Activated CD4-positive, CD25-positive, alpha-beta regulatory T cell (primary cell): ENCODE data around the gene SLC26A6.

Source experiments
- DNase-seq, 4 experiments: peaks; one replicate each; lab custom pipeline; 2025; lab: John Stamatoyannopoulos, UW

SLC26A6 gene

DNA sequence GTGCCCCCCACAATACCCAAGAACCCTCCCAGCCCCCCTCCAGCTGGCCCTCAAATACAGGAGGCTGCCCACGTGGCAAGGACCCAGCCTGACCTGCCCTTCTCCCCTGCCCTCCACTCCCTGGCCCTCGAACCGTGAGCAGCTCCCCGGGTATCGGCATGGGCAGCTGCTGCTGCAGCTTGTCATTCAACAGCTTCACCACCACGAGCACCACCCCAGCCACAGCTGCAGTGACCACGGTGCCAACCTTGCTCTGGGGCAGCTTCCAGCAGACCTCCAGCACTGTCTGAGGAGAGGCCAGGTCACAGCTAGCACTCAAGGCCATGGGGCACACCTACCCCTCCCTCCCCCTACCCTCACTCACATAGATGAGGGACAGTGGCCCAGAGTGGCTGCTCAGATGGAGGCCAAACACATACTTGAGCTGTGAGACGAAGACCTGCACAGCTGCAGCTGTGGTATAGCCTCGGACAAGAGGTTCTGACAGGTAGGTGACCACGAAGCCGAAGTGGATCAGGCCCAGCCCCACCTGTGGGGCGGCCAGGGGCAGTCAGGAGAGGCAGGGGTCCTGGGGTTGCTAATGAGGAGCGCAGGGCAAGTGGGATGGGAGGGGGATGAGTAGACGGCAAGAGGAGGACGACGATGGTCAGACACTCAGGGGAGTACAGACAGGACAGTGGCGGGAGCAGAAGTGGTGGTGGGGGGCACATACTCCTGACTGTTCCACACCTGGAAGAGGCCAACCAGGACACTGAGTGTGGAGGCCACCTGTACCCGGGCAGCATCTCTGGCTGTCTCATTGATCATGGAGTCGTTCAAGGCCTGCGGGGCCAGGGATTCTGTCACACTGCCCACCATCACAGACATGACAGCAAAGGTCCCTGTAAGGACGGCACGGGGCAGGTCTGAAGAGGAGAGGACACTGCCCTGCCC lies 3.5 kb downstream of the SLC26A6 start:
- DNase-seq: no peak

DNA sequence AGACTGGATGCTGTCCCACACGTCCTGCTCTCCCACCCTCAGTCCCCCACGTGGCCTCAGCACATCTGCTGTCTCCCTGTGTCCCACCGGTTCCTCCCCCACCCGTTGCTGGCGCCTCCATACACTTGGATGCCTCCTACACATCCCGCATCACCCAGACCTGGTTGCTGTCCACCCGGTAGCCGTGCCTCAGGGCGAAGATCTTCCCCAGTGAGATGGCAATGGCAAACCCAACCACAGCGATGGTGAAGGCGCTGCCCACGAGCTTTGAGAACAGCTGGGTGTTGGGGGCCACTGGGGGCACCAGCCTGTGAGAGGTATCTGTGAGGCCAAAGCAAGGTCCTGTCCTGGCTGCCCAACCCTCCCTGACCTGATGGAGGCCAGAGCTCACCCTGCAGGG lies 4.4 kb downstream of the SLC26A6 start:
- no peak for DNase-seq

DNA sequence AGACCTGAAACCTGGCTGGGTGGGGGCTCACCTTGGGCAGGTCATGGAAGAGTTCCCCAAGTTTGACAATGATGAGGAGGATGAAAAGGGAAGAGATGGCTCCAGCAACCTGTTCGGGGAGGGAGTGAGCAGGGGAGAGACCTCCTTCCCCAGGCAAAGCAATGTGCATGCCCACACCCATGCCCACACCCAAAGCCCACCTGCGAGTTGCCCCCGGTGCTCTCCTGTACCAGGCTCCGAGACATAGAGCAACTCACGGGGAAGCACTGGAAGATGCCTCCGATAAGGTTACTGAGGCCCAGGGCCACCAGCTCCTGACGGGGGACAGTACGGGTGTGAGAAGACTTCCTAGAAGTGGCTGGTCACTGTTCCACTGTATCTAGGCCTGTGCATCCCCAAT lies 4.9 kb downstream of the SLC26A6 start:
- no peak for DNase-seq

DNA sequence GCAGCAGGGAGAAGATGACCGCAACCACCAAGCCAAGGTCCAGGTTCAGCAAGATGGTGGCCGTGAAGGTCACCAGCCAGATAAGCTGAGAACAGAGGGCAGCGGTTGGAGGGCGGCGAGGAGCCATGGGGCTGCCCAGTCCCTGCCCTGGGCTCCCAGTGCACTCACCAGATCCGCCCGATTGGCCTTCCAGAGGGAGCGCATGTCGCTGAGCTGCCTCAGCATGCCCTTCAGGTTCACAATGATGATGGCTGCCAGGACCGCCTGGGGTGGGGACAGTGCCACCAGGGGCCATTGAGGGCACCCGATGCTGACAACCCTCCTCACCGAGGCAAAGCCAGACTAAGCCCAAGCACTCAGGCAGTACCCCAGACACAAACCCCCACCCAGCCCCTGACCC lies 5.4 kb downstream of the SLC26A6 start:
- DNase-seq: no peak

DNA sequence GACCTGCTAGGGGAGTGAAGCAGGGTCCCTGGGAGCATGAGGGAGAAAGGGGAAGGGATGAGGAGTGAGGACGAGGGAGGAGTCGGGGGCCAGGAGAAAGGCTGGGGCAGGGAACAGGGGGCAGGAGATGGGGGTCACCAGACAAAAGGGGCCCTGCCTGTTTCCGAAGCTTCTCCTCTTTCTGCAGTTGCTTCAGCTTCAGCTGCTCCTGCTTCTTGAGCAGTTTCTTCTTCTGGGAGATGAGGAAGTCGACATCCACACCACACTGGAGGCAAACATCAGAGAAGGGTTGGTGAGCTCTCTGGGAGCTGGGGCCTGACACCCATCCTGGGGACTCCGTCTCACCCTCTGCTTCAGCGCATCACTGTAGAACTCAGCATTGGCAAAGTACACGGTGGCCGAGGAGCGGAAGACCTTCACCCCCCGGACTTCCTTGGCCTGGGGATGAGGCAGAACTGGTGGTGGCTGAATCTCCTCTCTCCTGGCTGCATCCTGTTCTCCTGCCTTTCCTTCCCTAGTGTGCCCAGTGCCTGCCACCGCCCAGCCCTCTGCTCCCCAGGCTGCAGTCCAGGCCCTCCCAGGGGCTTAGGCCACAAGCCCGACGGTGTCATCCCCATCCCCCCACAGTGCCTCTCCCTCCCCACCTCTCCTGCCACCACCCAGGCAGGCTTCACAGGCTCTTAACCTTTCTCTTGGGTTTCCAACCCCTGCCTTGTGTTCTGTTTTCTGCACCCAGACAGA lies 6.8 kb downstream of the SLC26A6 start:
- no peak for DNase-seq

DNA sequence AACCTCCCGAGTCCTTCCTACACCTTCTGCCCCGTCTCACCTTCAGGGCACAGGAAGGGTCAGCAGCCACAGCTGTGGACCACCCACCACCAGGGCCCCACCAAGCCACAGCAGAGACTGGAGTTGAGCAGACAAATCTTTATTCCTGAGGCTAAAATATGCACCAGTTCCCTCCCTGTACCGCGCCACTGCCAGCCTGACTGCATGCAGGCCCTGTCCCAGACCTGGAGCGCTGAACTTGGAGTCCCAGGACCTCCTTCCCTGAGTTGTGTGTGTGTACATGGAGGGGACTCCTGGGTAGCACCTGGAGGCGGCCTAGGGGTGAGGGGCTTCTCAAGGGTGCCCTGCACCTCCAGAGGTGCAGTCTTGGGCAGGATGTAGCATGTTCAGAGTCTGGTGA lies 9.7 kb downstream of the SLC26A6 start:
- DNase-seq: no peak

DNA sequence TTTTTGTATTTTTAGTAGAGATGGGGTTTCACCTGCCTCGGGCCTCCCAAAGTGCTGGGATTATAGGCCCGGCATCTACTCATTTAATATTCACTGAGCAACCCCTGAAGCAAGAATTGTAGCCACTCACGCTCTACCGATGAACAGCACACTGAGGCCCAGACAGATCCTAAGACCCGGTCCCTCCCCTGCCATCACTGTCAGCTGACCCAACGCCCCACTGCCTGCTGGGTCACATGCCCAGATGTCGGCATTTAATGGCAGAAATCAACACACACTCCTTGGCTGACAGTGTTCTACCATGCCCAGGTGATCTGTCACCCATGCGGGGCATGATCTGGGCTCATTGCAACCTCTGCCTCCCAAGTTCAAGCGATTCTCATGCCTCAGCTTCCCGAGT lies 10.5 kb downstream of the SLC26A6 start:
- no peak for DNase-seq

DNA sequence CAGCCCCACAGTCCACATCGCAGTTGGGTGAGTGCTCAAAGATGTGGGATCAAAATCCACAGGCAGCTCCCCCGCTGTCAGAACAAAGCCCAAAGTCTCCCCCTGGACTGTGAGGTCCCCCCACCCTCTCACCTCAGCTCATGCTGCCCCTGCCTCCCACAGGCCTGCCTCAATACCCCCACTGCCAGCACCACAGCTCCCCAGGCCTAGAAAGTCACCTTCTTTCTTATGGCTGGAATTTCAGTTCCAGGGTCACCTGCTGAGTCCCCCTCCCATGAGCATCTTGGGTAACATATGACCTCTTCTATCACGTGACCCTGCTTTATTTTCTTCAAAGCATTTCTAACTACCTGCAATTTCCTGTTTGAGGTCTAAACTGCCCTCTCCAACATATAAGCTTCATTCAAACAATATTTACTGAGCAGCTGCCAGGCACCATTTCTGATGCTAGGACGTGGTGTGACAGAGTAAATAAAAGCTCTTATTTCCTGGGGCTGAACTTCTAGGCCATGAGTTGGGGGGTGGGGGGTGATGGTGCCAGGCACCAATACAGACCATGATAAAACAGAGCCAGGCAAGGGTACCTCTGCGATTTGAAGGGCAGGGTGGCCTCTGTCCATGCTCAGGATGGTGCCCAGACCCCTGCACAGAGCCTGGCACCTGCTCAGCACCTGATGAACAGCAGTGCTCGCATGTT lies 11.3 kb downstream of the SLC26A6 start:
- no peak for DNase-seq

DNA sequence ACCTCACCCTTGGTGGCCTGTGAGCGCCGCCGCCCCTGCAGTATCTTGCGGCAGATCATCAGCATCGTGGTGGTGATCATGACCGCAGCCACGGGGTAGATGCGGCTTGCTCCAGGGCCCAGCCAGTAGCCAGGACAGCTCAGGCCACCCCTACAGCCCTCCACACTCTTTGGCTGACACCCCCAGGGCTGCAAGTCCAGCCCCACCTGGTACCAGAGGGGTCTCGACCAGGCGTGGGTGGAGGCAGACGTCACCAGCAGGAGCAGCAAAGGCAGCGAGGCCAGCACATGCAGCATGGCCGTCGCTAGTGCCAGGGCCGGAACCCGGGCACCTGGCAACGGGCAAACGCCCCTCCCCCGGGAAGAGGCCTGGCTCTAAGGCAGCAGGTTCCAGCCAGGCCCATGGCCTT lies 13.8 kb downstream of the SLC26A6 start, which contains the start of gene TMEM89:
Gene TMEM89, minus strand, starts transcription at position 309 of the 409 bp plus-strand sequence. Its CDS starts 13 bp downstream, at position 296.
- DNase-seq: no peak

DNA sequence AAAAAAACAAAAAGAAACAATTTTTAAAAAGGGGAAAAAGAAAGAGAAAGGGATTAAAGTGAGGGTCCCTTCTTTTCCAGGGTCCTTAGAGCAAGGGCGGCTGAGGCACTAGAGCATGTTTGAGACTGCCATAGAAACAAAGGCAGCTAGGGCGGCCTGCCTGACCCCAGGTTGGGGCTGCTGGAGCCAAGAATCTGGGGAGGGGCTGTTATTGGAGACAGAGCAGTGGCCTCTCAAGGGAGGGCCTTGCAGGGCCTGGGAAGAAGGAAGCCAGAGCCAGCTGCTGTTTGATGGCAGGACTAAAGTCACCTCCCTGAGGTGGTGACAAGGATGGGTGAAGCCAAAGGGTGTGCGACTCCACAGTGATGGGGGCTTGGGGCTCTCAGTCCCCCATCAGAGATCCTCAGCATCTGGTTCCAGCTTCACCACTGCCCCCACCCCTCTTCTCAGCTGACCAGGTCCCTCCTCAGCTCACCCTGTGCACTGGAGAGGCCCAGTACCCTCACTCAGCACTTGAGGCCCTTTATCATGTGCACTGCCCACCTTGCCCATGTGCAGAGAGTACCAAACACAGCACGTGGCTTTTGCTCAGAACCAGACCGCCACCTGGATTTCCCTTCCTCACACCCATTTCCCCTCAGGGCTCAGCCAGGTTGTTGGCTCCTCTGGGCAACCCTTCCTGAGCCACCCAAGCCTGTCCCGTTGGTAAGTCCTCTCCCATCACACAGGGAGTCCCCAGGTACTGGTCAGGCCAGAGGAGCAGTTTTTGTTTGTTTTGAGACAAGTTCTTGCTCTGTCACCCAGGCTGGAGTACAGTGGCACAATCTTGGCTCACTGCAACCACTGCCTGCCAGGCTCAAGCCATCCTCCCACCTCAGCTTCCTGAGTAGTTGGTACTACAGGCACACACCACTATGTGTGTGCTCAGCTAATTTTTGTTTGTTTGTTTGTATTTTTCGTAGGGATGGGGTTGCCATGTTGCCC lies 15.4 kb downstream of the SLC26A6 start:
- no peak for DNase-seq

DNA sequence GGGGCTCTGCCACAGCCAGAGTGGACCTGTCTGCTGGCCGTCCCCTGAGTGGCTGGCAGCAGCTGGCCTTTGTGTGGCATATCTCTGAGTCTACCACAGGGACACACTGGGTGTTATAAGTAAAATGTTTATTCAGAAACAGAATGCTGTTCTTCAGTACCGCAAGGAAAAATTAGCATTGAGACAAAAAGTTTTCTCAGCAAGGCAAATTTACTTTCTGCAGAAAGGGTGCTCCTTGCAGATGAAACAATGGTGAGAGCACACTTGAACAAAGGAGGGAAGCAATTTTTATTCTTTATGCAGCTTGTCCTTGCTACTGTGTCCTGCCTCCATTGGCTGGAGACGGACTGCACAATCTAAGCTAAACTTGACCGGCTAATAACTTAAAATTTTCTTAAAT lies 17.7 kb downstream of the SLC26A6 start:
- DNase-seq: no peak

DNA sequence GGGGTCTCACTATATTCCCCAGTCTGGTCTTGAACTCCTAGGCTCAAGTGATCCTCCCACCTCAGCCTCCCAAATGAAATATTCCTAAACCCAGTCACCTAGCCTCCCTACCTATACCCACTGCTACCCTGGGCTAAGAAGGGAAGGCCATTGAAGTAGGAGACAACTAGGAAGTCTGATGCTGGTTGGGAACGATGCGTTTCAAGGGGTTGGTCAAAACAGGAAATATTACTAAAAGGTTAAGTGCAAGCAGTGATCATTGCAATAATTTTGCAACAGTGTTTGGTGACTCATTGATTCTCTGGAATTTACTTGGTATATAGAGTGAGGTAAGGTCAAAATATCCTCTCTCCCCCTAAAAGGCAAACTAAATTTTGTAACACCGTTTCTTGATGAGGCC lies 21.2 kb downstream of the SLC26A6 start:
- DNase-seq: no peak

DNA sequence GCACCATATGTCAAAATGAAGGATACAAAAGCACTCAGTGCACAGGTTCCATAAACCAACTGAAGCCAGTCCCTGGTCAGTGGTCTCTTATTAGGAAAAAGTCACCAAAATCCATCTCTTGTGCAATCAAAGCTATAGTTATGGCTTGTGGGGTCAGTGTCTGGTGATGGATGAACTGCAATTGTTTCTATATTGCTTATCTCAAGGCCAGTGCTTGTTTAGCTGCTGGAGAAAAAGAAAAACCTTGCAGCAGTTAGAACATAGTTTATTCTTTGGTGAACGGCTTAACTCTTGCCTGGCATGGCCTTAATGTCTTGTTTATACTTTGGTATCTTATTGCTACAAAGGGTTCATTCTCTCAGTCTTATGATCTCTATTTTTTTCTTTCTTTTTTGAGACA lies 23.0 kb downstream of the SLC26A6 start:
- DNase-seq: no peak

DNA sequence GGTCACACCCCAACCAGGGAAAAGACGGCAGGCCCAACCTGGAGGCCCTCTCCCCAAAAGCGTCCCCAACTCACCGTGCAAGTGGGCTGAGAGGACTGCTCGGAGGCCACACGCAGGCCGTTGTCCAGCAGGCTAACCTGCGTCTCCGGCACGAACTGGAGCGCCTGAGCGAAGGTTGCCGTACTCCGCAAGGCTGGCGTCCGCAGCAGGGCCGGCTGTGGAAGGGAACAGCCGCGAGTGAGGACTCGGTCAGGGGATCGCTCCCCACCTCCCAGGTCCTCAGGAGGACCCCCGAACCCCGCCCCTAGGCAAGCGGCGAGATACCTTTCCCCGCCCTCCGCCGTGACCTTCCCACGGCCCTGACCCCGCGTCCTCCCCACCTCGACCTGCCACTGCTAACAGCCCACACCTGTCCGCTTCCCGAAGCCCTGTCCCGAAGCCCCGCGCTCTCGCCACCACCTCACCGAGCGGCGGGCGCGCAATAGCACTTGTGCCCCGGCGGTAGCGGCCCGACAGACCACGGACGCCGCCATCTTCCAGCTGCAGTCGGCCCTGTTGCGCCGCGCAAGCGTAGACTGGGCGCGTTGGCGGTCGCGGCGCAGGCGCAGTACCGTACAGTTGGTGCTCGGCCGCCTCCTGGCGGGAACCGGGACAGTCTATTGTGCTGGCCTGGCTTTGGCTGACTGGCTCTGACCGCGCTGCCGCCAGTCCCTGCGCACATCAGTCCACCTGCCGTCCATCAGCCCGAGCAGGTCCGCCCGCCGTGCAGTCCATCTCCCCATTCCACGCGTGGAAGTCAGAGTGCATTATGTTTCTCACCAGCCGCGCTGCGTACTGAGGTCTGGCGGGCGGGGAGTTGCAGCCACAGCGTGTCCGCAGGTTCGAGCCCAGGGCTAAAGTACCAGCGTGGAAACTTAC lies 25.9 kb downstream of the SLC26A6 start, which contains the start of gene UQCRC1:
Gene UQCRC1, minus strand, starts transcription at position 559 of the 918 bp plus-strand sequence. Its CDS starts 26 bp downstream, at position 533.
- DNase-seq: peak; percentile 71 to 87 (median 80)

DNA sequence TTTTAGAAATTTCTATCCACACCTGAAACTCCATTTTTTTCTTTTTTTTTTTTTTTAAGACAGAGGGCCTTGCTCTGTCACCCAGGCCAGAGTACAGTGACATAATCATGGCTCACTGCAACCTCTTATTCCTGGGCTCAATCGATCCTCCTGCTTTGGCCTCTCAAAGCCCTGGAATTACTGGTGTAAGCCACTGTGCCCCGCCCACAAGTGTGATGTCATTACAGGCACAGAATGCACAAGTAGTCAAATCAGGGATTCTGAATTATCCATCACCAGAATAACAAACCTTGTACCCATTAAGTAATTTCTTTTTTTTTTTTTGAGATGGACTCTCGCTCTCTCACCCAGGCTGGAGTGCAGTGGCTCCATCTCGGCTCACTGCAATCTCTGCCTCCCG lies 27.7 kb downstream of the SLC26A6 start:
- DNase-seq: no peak

DNA sequence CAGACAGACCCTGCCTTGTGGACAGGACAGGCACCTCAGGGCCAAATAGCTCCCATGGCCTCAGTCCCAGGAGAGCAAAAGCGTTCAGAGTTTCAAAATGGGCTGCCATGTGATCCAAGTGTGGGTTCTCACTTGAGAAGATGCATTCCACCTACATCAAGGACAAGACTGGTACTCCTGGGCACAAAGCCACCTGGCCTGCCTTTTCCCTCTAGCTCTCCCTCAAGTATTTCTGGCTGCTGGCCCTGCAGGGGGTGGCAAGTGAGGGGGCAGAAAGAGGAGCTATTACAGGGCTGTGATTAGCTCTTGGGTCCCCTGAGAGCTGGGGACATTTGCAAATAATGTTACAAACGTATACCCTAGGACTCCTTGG lies 33.7 kb downstream of the SLC26A6 start:
- DNase-seq: no peak

DNA sequence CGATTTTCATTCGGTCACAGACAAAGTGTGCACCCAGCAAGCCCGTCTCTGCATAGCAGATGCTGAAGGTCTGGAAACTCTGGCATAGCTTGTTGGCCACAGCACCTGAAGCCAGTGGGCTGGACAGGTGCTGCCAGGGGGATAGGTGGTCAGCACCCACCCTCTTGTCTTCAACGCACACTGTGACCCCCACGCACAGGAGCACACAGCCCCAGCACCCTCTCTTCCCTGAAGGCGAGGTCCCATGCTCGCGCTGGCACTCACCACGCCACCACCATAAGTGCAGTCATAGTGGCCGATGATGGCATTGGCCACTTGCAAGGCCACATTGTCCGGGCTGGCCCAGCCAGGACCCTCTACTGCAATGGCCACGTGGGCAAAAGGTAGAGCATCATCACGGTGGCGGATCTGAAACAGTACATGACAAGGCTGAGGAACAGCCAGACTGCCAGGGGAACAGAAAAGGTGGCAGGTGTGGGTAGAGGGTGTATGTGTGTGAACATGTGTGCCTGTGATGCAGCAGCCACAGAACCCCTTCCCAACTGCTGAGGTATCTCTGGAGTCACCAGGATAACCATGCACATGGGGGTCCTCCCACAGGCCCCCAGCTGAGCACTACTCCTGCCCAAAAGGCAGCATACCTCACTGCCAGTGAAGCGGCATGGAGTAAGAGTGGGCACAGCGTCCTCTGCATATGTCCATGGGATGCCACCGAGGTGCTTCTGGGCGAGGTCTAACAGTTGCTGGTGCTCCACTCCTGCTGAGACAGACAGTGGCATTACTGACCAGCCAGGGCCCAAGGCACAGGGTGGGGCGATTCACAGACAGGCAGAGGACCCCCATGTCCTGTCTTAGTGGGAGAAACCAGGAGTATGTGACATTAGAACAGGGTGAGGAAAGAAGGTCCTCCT lies 34.3 kb downstream of the SLC26A6 start:
- no peak for DNase-seq

DNA sequence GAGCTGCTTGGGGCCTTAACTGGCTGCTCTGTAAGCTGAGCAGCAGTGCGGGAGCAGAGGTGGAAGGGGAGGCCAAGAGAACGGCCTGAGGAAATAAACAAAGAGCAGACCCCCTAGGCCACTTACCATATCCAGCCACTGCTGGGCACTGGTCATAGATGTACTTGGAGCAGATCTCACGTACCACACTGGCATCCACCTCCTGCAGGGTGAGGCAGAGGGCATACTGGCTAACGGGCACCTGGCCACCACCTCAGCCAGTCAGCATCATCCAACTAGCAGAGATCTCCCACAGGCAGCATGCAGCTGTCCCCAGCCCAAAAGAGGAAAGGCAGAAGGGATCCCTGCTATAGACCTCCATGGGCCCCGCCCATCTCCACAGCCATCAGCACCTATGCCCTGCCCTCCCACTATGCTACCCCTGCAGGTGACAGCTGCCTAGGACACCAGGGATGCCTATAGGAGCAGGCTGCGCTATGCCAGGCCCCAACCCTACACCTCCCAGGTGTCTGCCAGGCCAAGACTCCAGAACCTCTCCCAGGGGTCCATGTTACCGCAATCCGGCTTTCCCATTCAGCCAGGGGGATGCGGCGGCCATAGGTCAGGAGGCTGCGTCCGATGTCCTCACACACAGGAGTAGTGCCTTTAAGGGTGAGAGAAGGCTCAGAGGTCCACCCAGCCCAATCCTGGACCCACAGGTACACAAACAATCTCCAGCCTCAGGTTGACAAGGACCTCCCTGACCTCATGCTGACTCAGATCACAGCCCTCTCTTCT lies 35.6 kb downstream of the SLC26A6 start:
- DNase-seq: no peak
